ENCODE data around the gene PSMG3.

PSMG3 gene

GRCh38 chr7:1569833-1570632 is at the start of gene PSMG3:
Gene PSMG3 (minus strand): TSS chr7:1570032. CDS start chr7:1569339, 693 bp downstream.
- peak; percentile 85 for DNase-seq

DNA sequence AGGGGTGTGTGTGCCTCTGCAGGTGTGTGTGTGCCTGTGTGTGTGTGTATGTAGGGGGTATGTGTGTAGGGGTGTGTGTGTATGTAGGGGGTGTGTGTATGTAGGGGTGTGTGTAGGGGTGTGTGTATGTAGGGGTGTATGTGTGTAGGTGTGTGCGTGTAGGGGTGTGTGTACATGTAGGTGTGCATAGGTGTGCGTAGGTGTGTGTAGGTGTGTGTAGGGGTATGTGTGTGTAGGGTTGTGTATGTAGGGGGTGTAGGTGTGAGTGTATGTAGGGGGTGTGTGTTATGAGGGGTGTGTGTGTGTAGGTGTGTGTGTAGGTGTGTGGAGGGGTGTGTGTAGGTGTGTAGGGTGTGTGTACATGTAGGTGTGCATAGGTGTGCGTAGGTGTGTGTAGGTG is 48.6 kb upstream of the PSMG3 start:
- DNase-seq: no peak

DNA sequence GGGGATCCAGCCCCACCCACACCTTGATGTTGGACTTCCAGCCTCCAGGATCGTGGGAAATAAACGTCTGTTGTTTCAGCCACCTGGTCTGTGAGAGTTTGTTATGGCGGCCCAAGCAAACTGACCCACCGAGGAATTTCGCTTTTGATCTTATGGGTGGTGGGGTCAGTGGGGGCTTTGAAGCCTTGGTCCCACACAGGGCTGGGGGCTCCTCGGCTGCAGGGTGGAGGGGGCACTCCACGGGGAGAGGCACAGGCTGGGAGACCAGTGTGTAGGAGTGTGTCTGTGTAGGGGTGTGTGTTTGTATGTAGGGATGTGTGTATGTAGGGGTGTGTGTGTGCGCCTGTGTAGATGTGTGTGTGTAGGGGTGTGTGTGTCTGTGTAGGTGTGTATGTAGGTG is 48.1 kb upstream of the PSMG3 start:
- no peak for DNase-seq

DNA sequence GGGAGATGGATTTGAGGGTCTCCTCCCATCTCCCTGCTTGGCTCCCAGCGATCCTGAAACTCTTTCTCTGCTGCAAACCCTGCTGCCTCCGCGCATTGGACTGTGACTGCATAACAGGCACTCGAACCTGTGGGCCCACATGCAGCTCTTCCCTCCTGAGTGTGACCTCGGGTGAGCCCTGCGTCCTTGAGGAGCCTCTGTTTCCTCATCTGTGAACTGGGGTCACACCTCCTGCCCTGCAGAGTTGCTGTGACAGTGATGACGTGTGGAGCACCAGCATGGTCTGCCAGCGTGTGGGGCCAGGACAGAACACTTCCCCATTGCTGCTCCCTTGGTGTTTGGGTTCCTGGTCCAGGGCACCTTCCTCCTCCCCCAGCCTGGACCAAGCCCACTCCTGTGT is 46.9 kb upstream of the PSMG3 start:
- no peak for DNase-seq

DNA sequence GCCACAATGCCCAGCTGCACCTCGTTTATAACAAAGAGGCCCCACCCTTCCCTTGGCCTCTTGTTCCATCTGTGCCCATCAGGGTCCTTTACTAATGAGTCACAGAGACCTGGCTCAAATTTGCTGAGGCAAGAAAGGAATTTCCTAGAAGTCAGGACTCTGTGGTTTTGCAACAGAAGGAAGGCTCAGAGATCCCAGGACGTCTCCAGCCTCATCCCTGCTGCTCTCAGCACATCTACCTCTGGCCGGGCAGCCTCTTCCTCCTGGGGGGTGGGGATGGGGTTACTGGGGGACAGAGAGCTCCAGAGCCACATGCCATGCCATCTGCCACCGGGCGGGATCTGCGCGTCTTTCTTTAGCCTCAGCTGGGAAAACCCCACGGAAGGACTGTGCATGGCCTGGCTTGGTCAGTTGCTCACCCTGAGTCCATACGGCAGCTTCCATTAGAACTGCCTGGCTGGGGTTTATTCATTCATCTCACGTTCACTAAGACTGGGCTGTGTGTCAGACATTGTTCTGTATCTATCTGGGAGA is 41.9 kb upstream of the PSMG3 start:
- DNase-seq: no peak

DNA sequence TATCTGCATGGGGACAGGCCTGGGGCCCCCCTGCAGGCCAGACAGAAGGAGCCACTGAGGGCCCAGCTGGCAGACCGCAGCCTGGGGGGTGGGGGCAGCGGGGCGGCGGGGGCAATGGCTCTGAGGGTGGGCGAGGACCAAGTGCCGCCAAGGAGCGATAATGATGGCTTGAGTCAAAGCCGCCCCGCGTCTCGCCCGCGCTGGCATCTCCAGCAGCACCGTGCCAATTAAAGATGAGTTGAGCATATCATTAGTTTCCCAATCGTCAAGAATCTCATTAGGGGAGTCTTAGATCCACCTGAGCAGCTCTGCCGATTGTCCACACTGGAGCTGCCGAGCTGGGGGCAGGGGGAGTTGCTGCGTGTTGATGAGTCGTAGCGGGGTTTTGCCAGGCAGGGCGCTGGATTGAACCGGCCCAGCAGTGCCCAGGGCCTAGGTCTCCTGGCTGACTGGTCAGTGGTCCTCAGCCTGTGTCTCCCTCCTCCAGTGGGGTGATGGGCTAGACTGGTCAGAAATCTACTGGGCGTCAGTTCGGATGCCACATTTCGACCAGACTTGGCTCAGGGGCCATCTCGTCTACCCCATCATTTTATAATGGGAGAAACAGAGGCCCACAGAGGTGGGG is 41.0 kb upstream of the PSMG3 start:
- no peak for DNase-seq

DNA sequence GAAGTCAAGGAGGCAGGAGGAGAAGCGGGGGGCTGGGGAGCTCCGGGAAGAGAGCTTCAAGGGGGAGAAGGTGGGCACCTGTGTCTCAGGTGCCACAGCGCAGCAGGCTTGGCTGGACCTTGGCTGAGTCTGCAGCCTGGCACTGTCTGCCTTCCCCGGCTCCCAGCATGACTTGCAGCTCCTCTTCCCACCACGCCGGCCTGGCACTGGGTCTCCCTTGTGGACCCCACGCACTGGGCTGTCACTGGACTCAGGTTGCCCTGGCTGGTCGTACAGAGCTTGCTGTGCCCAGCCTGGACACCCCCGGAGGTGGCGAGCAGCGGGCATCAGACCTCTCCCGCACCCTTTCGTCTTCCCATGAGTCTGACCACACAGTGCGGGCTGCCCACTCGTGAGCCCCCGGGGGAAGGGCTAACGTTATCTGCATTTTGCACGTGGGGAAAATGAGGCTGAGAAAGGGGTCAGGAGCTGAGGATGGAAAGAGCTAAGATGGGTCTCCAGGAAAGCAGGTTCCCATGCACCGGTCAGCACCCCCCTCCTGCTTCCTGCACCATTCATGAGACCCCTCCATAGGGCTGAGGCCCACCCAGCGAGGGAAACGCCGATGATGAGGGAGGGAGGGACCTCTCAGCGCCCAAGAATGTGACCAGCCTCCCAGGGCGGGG is 40.3 kb upstream of the PSMG3 start:
- DNase-seq: no peak

GRCh38 chr7:1609023-1609422 is 39.2 kb upstream of the PSMG3 start:
- no peak for DNase-seq

GRCh38 chr7:1608318-1608717 is 38.5 kb upstream of the PSMG3 start:
- no peak for DNase-seq

DNA sequence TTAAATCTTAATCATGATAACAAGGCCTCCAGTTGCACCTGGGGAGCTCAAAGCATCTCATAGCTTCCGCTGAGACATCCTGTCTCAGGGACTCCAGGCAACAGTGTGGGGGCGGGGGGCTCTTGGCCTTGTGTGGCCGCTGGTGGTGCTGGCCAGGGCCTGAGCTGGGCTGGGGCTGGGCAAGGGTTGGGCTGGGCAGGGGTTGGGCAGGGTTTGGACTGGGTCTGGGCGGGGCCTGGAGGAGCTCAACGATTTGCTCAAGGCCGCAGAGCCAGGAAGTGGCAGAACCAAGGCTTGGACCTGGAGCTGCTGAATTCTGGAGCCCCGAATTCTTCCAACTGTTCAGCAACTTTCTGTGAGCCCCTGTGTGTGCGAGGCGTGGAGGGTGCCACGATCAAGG is 37.9 kb upstream of the PSMG3 start:
- no peak for DNase-seq

- no peak for DNase-seq
Observed at GRCh38 chr7:1607001-1607400, 37.2 kb upstream of the PSMG3 start.

DNA sequence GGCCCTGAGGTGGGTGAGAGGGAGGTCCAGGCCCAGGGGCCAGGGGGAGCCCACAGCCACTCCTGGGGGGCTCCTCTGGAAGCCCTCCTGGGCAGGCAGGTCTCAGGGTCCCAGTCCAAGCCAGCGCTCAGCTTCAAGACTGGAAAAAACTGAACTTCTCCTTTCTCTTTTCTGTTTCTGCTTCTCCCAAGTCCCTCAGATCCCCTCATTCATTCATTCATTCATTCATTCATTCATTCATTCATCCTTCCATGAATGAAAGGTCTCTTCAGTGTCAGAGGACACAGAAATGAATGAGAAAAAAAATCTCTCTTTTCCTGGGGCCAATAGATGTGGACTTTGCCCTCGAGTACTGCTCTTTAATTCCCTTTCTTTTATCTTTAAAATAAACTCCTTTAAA is 34.6 kb upstream of the PSMG3 start:
- no peak for DNase-seq

- no peak for DNase-seq
Observed at GRCh38 chr7:1603346-1604225, 33.8 kb upstream of the PSMG3 start.

GRCh38 chr7:1602386-1602785 is 32.6 kb upstream of the PSMG3 start:
- DNase-seq: no peak

- DNase-seq: no peak
Observed at GRCh38 chr7:1601956-1602355, 32.1 kb upstream of the PSMG3 start.

DNA sequence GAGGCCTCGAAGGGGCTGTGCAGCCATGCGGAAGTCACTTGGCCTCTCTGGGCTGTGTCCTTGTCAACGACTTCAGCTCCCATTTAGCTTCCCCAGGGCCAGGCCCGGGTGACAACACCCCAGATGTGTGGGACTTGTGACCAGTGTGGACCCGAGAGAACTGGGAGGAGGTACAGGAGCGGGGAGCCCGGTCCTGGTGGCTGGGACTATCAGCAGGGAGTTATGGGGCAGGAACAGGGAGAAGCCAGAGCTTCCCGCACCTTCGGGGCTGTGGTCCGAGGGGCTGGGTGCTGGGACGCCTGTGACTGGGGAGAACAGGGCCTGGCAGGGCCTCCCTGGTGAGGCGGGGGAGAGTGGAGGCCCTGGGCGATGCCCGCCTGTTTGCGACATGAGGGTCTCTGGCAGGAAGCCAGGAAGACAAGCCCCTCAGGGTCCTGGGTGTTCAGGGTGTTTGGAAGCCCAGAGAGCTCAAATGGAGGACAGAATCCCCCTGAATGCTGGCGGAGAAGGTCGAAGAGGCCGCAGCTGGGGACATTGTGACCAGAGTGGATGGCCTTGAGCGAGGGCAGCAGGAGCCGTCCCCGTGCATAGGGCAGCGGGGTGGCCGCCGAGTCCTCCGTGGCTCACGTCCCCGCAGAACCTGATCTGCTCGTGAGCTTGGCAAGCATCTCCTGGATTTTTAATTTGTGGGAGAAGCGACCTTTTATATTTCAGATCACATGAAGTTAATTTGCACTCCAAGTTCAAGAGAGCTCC is 30.0 kb upstream of the PSMG3 start:
- DNase-seq: no peak

GRCh38 chr7:1598961-1599639 is 29.3 kb upstream of the PSMG3 start:
- DNase-seq: no peak

DNA sequence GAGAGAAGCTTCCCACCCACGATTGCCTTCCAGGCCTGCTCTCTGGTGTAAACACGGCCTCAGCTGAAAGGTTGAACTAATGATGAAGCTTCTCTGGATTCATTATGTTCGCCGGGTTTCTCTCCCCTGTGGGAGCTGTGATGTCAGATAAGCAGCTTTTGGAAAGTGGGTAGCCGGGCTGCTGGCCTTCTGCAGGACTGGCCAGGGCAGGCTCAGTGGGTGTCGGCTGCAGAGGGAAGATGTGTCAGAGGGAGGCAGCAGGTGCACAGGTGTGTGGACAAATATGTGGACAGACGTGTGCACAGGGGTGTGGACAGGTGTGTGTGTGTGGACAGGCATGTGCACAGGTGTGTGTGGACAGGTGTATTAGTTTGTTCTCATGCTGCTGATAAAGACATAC is 28.5 kb upstream of the PSMG3 start:
- DNase-seq: no peak

- DNase-seq: no peak
Observed at GRCh38 chr7:1597791-1598190, 28.0 kb upstream of the PSMG3 start.

DNA sequence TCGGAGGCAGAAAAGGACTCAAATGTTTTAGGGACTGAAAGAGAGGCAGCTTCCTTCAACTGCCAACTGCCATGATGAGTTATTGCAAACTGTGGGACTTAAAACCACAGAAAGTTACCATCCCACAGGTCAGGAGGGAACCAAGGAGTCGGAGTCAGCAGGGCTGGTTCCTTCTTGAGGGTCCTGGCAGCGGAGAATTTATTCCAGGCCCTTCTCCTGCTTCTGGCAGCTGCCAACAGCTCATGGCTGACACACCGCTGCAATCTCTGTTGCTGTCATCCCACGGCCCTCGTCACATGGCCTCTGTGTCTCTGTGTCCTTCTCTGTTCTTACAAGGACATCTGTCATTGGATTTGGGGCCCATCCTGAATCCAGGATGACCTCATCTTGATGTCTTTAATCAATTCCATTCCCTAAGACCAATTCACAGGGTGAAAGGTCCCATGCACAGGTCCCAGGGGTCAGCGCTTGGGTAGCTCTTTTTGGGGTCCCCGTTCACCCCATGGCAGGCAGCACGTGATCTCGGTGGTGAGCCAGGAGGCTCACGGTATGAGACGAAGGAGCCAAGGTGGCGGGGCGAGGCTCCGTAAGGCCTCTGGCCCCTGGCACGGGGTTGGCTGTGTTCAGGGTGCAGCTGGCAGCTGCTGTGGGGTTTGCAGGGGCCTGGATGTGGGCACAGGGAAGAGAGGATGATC is 27.4 kb upstream of the PSMG3 start:
- no peak for DNase-seq
